Nephron (organoid): ENCODE data around the gene OR10H3.
"Not testable (repeated sequence)": the region's sequence is repeated elsewhere in the genome, so short reads cannot be mapped to it uniquely, and the experiment has no call there.

Experiments used
- H3K27ac Mint-ChIP-seq, 3 experiments: 2 replicates each; pipeline ENCODE4 v1.8.0; 2020; ENCODE audit warnings: mixed read lengths in 3 of 3, mild to moderate bottlenecking in 2 of 3, moderate library complexity in 1 of 3
- H3K27me3 Mint-ChIP-seq: 2 replicates; pipeline ENCODE4 v1.8.0; 2021; ENCODE audit warnings: low read depth, mild to moderate bottlenecking, moderate library complexity, mixed read lengths
- H3K36me3 Mint-ChIP-seq: 2 replicates; pipeline ENCODE4 v1.8.0; 2020; ENCODE audit warnings: low read depth, mixed read lengths
- H3K4me1 Mint-ChIP-seq: 2 replicates; pipeline ENCODE4 v1.8.0; 2020; ENCODE audit warnings: mixed read lengths
- H3K4me3 Mint-ChIP-seq, 3 experiments: 2 replicates each; pipeline ENCODE4 v1.8.0; 2020; ENCODE audit warnings: mild to moderate bottlenecking in 3 of 3, mixed read lengths in 3 of 3, moderate library complexity in 2 of 3
- H3K9me3 Mint-ChIP-seq: 2 replicates; pipeline ENCODE4 v1.8.0; 2020; ENCODE audit warnings: mixed read lengths
- TF ChIP-seq, protein P1 (sequence below), 3 experiments: fragments of 200-600 bp; sonication (generic); IDR thresholded peaks; one replicate each; pipeline ENCODE4 v1.5.0; 2021; ENCODE audit warnings: antibody characterized with exemption in 3 of 3; ENCODE audit not compliant: unreplicated experiment in 3 of 3

Gene OR10H3

DNA sequence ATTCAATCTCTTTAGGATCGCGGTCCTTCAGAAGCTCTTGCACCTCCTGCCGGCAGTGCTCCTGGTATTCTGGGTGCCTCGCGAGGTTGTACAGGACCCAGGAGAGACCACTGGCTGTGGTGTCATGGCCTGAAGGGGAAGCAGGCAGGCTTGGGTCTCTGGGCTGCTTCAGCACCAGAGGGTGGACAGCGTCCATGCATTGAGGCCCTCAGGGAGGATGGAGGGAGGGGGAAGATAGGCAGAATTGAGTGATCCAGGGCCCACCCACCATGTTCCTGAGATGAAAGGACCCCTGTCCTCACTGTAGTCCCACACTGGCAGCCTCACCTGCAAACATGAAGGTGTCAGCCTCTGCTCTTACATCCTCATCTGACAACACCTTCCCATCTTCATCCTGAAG lies 31.8 kb downstream of the OR10H3 start:
- H3K9me3 Mint-ChIP-seq = peaks cover 69% of the 10 kb centered on the region
- H3K4me1 Mint-ChIP-seq = no peaks in the 10 kb centered on the region
- H3K36me3 Mint-ChIP-seq = no peaks in the 10 kb centered on the region

DNA sequence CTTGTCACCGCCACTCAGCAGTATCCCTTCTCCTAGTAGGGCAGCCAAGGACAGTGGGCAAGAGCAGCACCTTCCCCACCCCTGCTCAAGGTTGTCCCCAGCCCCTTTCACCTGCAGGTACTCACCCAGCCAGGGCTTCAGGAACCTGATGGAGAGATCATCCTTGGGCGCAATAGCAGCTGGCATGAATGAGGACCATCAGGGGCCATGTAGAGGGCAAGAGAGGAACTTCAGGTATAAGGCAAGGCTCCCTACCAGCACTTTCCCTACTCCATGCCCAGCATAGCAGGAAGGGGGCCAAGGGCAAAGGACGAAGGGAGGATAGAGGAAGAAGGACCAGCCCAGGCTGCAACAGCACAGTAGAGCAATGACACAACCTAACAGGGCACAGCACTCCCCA lies 36.4 kb downstream of the OR10H3 start:
- H3K4me1 Mint-ChIP-seq, H3K4me3 Mint-ChIP-seq: not testable (repeated sequence)

More for the DNA sequence above, 31.8 kb downstream of the OR10H3 start:
- Mint-ChIP-seq H3K4me3 (no peak overlapping the region), H3K27me3 (no peaks in the 10 kb centered on the region), H3K27ac (no peak overlapping the region)
- TF ChIP-seq, protein P1, sequence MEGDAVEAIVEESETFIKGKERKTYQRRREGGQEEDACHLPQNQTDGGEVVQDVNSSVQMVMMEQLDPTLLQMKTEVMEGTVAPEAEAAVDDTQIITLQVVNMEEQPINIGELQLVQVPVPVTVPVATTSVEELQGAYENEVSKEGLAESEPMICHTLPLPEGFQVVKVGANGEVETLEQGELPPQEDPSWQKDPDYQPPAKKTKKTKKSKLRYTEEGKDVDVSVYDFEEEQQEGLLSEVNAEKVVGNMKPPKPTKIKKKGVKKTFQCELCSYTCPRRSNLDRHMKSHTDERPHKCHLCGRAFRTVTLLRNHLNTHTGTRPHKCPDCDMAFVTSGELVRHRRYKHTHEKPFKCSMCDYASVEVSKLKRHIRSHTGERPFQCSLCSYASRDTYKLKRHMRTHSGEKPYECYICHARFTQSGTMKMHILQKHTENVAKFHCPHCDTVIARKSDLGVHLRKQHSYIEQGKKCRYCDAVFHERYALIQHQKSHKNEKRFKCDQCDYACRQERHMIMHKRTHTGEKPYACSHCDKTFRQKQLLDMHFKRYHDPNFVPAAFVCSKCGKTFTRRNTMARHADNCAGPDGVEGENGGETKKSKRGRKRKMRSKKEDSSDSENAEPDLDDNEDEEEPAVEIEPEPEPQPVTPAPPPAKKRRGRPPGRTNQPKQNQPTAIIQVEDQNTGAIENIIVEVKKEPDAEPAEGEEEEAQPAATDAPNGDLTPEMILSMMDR (IDR thresholded peaks at IDR 0.05; ENCODE audit: unreplicated experiment in 3 of 3) = no peak

GRCh38 chr19:15775249-15775648 lies 37.5 kb downstream of the OR10H3 start:
- Mint-ChIP-seq H3K27ac (no peak overlapping the region), H3K27me3 (no peaks in the 10 kb centered on the region), H3K36me3 (no peaks in the 10 kb centered on the region), H3K9me3 (peaks cover 61% of the 10 kb centered on the region), H3K4me1 (no peaks in the 10 kb centered on the region), H3K4me3 (no peak overlapping the region)
- TF ChIP-seq, protein P1 (IDR thresholded peaks at IDR 0.05; ENCODE audit: unreplicated experiment in 3 of 3) = no peak

More for the DNA sequence above, 36.4 kb downstream of the OR10H3 start:
- H3K9me3 Mint-ChIP-seq = peaks cover 68% of the 10 kb centered on the region
- not testable (repeated sequence) for H3K36me3 Mint-ChIP-seq, H3K27me3 Mint-ChIP-seq, H3K27ac Mint-ChIP-seq

DNA sequence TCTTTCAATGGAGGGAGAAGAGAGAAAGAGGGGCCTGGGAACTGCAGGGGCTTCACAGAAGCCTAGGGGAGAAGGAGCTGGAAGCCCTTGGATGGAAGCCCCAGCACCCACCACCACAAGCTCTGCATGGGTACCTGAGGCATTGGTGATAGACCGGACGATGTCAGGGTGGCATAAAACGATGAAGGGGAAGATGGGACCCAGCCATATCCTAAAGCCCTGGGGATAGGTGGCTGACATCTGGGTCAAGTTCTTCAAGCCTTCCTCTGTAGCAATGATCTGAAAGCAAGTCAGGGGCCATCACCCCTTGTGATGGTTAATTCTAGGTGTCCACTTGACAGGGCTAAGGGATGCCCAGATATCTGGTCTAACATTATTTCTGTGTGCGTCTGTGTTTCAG lies 38.5 kb downstream of the OR10H3 start:
- TF ChIP-seq, protein P1 (IDR thresholded peaks at IDR 0.05; ENCODE audit: unreplicated experiment in 3 of 3) = no peak
- Mint-ChIP-seq H3K4me1 (no peaks in the 10 kb centered on the region), H3K36me3 (no peaks in the 10 kb centered on the region), H3K27ac (no peak overlapping the region), H3K4me3 (no peak overlapping the region), H3K9me3 (peaks cover 60% of the 10 kb centered on the region), H3K27me3 (no peaks in the 10 kb centered on the region)

GRCh38 chr19:15776991-15777970 lies 39.5 kb downstream of the OR10H3 start:
- H3K36me3 Mint-ChIP-seq = no peaks in the 10 kb centered on the region
- no peak overlapping the region for H3K27ac Mint-ChIP-seq
- no peaks in the 10 kb centered on the region for H3K4me1 Mint-ChIP-seq
- H3K4me3 Mint-ChIP-seq = no peak overlapping the region
- H3K27me3 Mint-ChIP-seq = no peaks in the 10 kb centered on the region
- TF ChIP-seq, protein P1 (IDR thresholded peaks at IDR 0.05; ENCODE audit: unreplicated experiment in 3 of 3) = no peak
- H3K9me3 Mint-ChIP-seq = peaks cover 57% of the 10 kb centered on the region

GRCh38 chr19:15779756-15780476 lies 42.1 kb downstream of the OR10H3 start:
- H3K27ac Mint-ChIP-seq = no peak overlapping the region
- TF ChIP-seq, protein P1 (IDR thresholded peaks at IDR 0.05; ENCODE audit: unreplicated experiment in 3 of 3) = no peak
- no peaks in the 10 kb centered on the region for H3K36me3 Mint-ChIP-seq
- H3K27me3 Mint-ChIP-seq = no peaks in the 10 kb centered on the region
- H3K4me1 Mint-ChIP-seq = no peaks in the 10 kb centered on the region
- H3K9me3 Mint-ChIP-seq = peaks cover 48% of the 10 kb centered on the region
- no peak overlapping the region for H3K4me3 Mint-ChIP-seq
